ENCODE results near the gene C1QTNF9B. TPM values are rescaled to one million over a fixed set of nuclear protein-coding genes. Genes with fewer than 3 reads are reported as not detected.
A peak's percentile ranks its signal among the peaks of the same experiment; 100 is the strongest.

C1QTNF9B gene
- total RNA-seq, 1 donor from 2014 or later: not detected

DNA sequence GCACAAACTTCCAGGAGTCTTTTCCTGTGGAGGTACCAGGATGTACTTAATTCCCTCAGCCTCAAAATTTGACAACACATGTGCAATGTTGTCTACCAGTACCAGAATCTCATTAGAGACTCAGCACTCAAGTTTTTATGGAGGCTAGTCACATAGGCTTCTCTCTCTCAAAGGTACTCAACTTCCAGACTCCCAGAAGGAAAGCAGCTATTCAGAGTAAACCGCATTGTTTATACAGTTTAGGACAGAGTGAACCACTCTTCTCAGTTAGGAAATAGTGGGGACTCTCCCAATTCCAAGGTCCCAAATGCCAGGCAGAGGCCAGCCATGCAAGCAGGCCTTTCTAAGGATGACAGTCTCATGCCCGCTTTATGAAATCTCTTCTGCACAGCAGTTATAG lies 8.5 kb upstream of the C1QTNF9B start:
- Histone ChIP-seq H3K27ac (no peak overlapping the region), H3K4me3 (no peak overlapping the region), H3K36me3 (no peaks in the 10 kb centered on the region), H3K27me3 (peaks cover 6% of the 10 kb centered on the region), H3K4me1 (peaks cover 15% of the 10 kb centered on the region), H3K9me3 (no peaks in the 10 kb centered on the region)
- intact Hi-C loops (cut with DNase I): no loop called here
- DNase-seq (ENCODE audit: extremely low spot score in 2 of 2): no peak
- TF ChIP-seq, protein P1, sequence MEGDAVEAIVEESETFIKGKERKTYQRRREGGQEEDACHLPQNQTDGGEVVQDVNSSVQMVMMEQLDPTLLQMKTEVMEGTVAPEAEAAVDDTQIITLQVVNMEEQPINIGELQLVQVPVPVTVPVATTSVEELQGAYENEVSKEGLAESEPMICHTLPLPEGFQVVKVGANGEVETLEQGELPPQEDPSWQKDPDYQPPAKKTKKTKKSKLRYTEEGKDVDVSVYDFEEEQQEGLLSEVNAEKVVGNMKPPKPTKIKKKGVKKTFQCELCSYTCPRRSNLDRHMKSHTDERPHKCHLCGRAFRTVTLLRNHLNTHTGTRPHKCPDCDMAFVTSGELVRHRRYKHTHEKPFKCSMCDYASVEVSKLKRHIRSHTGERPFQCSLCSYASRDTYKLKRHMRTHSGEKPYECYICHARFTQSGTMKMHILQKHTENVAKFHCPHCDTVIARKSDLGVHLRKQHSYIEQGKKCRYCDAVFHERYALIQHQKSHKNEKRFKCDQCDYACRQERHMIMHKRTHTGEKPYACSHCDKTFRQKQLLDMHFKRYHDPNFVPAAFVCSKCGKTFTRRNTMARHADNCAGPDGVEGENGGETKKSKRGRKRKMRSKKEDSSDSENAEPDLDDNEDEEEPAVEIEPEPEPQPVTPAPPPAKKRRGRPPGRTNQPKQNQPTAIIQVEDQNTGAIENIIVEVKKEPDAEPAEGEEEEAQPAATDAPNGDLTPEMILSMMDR (IDR thresholded peaks at IDR 0.05): no peak
- TF ChIP-seq POLR2AphosphoS5 (IDR thresholded peaks at IDR 0.05; ENCODE audit: insufficient read depth in 1 of 2, low read depth in 1 of 2): no peak
- TF ChIP-seq POLR2A (IDR thresholded peaks at IDR 0.05): no peak

DNA sequence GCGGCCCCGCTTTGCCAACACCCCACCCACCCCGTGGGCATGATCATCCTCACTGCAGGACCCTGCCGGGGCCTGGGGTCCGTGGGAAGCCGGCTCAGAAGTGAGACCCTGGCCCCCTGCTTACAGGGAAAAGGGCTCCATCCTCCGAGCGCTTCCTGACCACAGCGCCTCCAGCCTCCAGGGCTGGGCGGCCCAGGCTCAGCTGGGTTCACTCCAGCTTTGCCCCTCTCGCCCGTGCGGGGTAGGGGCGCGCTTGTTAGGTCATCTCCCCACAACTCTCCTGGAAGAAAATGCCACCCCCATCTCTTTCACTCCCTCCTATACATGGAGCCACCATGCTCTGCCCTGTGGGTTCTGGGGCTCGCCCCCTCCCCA lies 6.6 kb upstream of the C1QTNF9B start:
- Histone ChIP-seq H3K27me3 (peaks cover 6% of the 10 kb centered on the region), H3K4me3 (peak overlapping the region in 1 of 2 donors; percentile 30), H3K9me3 (no peaks in the 10 kb centered on the region), H3K4me1 (peaks cover 15% of the 10 kb centered on the region), H3K36me3 (no peaks in the 10 kb centered on the region), H3K27ac (no peak overlapping the region)
- TF ChIP-seq POLR2A (IDR thresholded peaks at IDR 0.05): no peak
- TF ChIP-seq POLR2AphosphoS5 (IDR thresholded peaks at IDR 0.05; ENCODE audit: insufficient read depth in 1 of 2, low read depth in 1 of 2): no peak
- TF ChIP-seq, protein P1 (IDR thresholded peaks at IDR 0.05): no peak
- intact Hi-C loops (cut with DNase I): no loop called here
- no peak for DNase-seq (ENCODE audit: extremely low spot score in 2 of 2)

DNA sequence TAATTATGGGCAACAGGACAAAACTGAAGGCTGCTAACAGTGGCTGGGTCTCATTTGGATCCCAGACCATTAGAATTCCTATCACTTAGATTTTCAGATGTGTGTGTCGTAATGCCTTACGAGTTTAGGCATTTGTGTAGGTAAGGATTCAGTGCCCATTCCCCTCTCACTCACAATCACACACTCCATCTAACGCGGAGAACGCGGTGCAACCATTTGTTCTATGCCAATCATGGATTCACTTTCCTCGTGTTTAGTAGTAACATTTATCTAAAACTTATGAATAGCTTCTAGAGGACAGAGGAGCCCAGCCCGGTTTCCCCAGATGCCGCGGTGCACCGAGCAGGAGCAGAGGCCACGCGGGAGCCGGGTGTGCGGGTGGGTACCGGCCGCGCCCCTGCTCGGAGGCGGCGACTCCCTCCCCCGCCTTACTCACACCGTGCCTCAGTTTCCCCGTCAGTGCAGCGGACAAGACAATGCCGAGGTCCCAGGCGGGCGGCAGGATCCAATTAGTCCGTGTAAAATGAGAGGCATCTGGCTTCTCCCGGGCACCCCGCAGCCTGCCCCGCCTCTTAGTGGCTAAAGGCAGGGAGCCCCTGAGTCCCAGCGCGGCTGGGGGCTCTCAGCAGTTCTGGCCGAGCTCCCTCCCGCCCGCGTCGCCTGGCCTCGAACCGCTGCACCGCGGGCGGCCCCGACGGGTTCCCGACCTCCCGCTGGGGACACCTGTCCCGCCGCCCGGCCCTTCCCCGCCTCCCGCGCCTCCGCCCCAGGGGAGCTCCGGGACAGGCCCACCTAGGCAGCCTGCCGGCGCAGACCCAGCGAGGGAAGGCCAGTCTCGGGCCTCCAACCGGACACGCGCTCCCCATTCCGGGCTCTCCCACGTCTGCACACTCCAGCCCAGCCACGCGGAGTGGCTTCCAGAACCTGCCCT lies 5.9 kb upstream of the C1QTNF9B start:
- Histone ChIP-seq H3K27me3 (peaks cover 6% of the 10 kb centered on the region), H3K9me3 (no peaks in the 10 kb centered on the region), H3K4me3 (peak overlapping the region; percentile 25 to 30), H3K4me1 (peaks cover 15% of the 10 kb centered on the region), H3K27ac (no peak overlapping the region), H3K36me3 (no peaks in the 10 kb centered on the region)
- intact Hi-C loops (cut with DNase I): no loop called here
- DNase-seq (ENCODE audit: extremely low spot score in 2 of 2): no peak
- TF ChIP-seq POLR2A (IDR thresholded peaks at IDR 0.05) (no peak), POLR2AphosphoS5 (IDR thresholded peaks at IDR 0.05; ENCODE audit: insufficient read depth in 1 of 2, low read depth in 1 of 2) (no peak)
- TF ChIP-seq, protein P1 (IDR thresholded peaks at IDR 0.05): no peak

DNA sequence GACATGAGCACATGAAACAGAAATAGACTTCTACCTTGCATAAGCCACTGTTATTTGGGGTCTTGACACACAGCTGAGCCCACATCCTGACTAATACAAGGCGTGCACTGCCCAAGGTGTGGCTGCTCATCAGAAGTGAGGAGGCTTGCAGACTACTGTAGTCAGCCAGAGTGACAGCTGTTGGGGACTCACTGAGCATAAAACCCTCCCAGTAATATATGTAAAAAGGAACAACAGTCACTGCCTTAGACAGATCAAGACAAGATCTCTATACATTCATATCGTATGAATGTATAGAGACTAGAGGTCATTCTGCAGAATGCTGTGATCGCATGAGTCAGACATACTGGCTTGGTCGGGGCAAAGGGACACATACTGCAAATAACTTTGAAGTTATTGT lies 4.1 kb upstream of the C1QTNF9B start:
- Histone ChIP-seq H3K4me1 (peaks cover 15% of the 10 kb centered on the region), H3K9me3 (no peaks in the 10 kb centered on the region), H3K27me3 (peaks cover 6% of the 10 kb centered on the region), H3K27ac (no peak overlapping the region), H3K4me3 (no peak overlapping the region), H3K36me3 (no peaks in the 10 kb centered on the region)
- no peak for DNase-seq (ENCODE audit: extremely low spot score in 2 of 2)
- intact Hi-C loops (cut with DNase I): no loop called here
- TF ChIP-seq POLR2AphosphoS5 (IDR thresholded peaks at IDR 0.05; ENCODE audit: insufficient read depth in 1 of 2, low read depth in 1 of 2) (no peak), POLR2A (IDR thresholded peaks at IDR 0.05) (no peak)
- TF ChIP-seq, protein P1 (IDR thresholded peaks at IDR 0.05): no peak

DNA sequence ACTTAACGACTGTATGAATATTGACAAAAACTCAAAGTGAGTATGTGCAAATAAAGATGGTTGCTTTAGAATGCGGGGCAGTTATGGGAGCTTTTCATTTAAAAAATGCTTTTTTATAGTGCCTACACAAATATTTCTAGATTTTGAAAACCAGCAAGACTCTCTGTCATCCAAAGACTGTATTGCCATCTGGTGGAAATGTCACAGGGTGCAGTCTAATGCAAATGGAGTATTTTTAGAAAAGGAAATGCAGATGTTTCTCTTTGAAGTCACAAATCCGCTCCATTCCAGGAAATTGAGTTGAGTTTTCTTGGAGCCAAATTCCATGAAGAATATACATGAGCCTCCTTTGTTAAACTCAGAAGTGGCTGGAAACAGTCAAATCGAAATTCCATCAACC lies 2.3 kb upstream of the C1QTNF9B start:
- H3K4me1 ChIP-seq: peaks cover 15% of the 10 kb centered on the region
- intact Hi-C loops (cut with DNase I): no loop called here
- H3K9me3 ChIP-seq: no peaks in the 10 kb centered on the region
- H3K27ac ChIP-seq: no peak overlapping the region
- no peak overlapping the region for H3K4me3 ChIP-seq
- no peaks in the 10 kb centered on the region for H3K36me3 ChIP-seq
- peaks cover 6% of the 10 kb centered on the region for H3K27me3 ChIP-seq
- TF ChIP-seq, protein P1 (IDR thresholded peaks at IDR 0.05): no peak
- TF ChIP-seq POLR2AphosphoS5 (IDR thresholded peaks at IDR 0.05; ENCODE audit: insufficient read depth in 1 of 2, low read depth in 1 of 2) (no peak), POLR2A (IDR thresholded peaks at IDR 0.05) (no peak)
- DNase-seq (ENCODE audit: extremely low spot score in 2 of 2): no peak

Data from vagina (tissue), 2 donors.